HG02759 (cell line): ENCODE measurements around the gene WBP2NL.

Experiments used
- ATAC-seq: cut with Tn5 transposase; IDR thresholded peaks from one replicate; pipeline ENCODE4 v1.9.1; 2021; ENCODE audit warnings: mild to moderate bottlenecking, moderate library complexity; ENCODE audit not compliant: unreplicated experiment

Gene WBP2NL

GRCh38 chr22:41976961-41977566 is 21.5 kb upstream of the WBP2NL start:
- ATAC-seq, result no peak

GRCh38 chr22:41978732-41979131 is 19.9 kb upstream of the WBP2NL start:
- no peak for ATAC-seq

- no peak for ATAC-seq
Measured at GRCh38 chr22:41979423-41980250, 19.0 kb upstream of the WBP2NL start.

GRCh38 chr22:41982865-41983264 is 15.7 kb upstream of the WBP2NL start:
- no peak for ATAC-seq

GRCh38 chr22:41983513-41984405 is 14.8 kb upstream of the WBP2NL start:
- ATAC-seq, result no peak

- no peak for ATAC-seq
Measured at GRCh38 chr22:41987276-41987675, 11.3 kb upstream of the WBP2NL start.

GRCh38 chr22:41989246-41989645 is 9.3 kb upstream of the WBP2NL start:
- ATAC-seq, result no peak

GRCh38 chr22:41991111-41991510 is 7.5 kb upstream of the WBP2NL start:
- no peak for ATAC-seq

GRCh38 chr22:41992496-41992895 is 6.1 kb upstream of the WBP2NL start:
- no peak for ATAC-seq

GRCh38 chr22:41995211-41995610 is 3.4 kb upstream of the WBP2NL start:
- no peak for ATAC-seq

- no peak for ATAC-seq
Measured at GRCh38 chr22:41996826-41997225, 1.8 kb upstream of the WBP2NL start.

GRCh38 chr22:42000466-42000865 is 1.9 kb downstream of the WBP2NL start:
- ATAC-seq, result no peak

GRCh38 chr22:42001121-42001520 is 2.5 kb downstream of the WBP2NL start:
- ATAC-seq, result no peak

GRCh38 chr22:42001706-42002105 is 3.1 kb downstream of the WBP2NL start:
- ATAC-seq, result no peak

GRCh38 chr22:42007922-42008321 is 9.3 kb downstream of the WBP2NL start:
- ATAC-seq, result no peak

GRCh38 chr22:42010778-42011177 is 12.2 kb downstream of the WBP2NL start:
- ATAC-seq, result no peak

- no peak for ATAC-seq
Measured at GRCh38 chr22:42013385-42013784, 14.8 kb downstream of the WBP2NL start.

- ATAC-seq, result no peak
Measured at GRCh38 chr22:42016111-42016510, 17.5 kb downstream of the WBP2NL start.

- no peak for ATAC-seq
Measured at GRCh38 chr22:42018224-42018623, 19.6 kb downstream of the WBP2NL start.

GRCh38 chr22:42021571-42021970 is 23.0 kb downstream of the WBP2NL start:
- ATAC-seq, result no peak

- no peak for ATAC-seq
Measured at GRCh38 chr22:42022162-42022847, 23.7 kb downstream of the WBP2NL start.
